Liver (tissue), 9 donors: ENCODE measurements around the gene ZNF266. TPM values are rescaled to one million over a fixed set of nuclear protein-coding genes. Genes with fewer than 3 reads are reported as not detected.

Experiments used
- DNase-seq: peaks from one replicate; pipeline ENCODE4 v3.0.0-alpha.2; 2017; ENCODE audit warnings: low spot score
- H3K27ac ChIP-seq, 2 donors: one replicate each; pipeline ENCODE4 v1.7.0; 2013; ENCODE audit warnings: inconsistent platforms in 2 of 2, low read length in 2 of 2, control low read depth in 1 of 2, low read depth in 1 of 2, mild to moderate bottlenecking in 1 of 2
- H3K27me3 ChIP-seq, 4 donors: one replicate each; pipeline versions ENCODE4 v1.6.1 to v1.7.0; 2013; ENCODE audit warnings: low read length in 3 of 4, inconsistent platforms in 1 of 4, mild to moderate bottlenecking in 1 of 4, moderate library complexity in 1 of 4; ENCODE audit not compliant: control insufficient read depth in 4 of 4, insufficient read depth in 4 of 4
- H3K36me3 ChIP-seq, 4 donors: one replicate each; pipeline versions ENCODE4 v1.6.1 to v1.7.0; 2013; ENCODE audit warnings: low read length in 3 of 4, mild to moderate bottlenecking in 3 of 4, low read depth in 1 of 4, moderate library complexity in 1 of 4; ENCODE audit not compliant: control insufficient read depth in 4 of 4, insufficient read depth in 3 of 4
- H3K4me1 ChIP-seq, 4 donors: one replicate each; pipeline versions ENCODE4 v1.6.1 to v1.7.0; 2013; ENCODE audit warnings: low read length in 3 of 4, mild to moderate bottlenecking in 3 of 4, moderate library complexity in 1 of 4; ENCODE audit not compliant: control insufficient read depth in 4 of 4, insufficient read depth in 4 of 4
- H3K4me3 ChIP-seq, 3 donors: one replicate each; pipeline versions ENCODE4 v1.6.1 to v1.7.0; 2013; ENCODE audit warnings: low read length in 3 of 3, control low read depth in 1 of 3, low read depth in 1 of 3, mild to moderate bottlenecking in 1 of 3
- H3K9ac ChIP-seq, 2 donors: one replicate each; pipeline ENCODE4 v1.7.0; 2013; ENCODE audit warnings: low read length in 2 of 2, mild to moderate bottlenecking in 2 of 2, moderate library complexity in 2 of 2, control low read depth in 1 of 2, low read depth in 1 of 2
- H3K9me3 ChIP-seq, 4 donors: one replicate each; pipeline versions ENCODE4 v1.6.1 to v1.7.0; 2013; ENCODE audit warnings: low read length in 3 of 4; ENCODE audit not compliant: control insufficient read depth in 4 of 4
- ATF3 ChIP-seq: IDR thresholded peaks from 2 replicates; pipeline ENCODE4 v1.6.1; 2016; ENCODE audit warnings: antibody characterized with exemption
- CTCF ChIP-seq: fragments of 150-350 bp; IDR thresholded peaks from 2 replicates; pipeline ENCODE4 v1.5.1; 2017; ENCODE audit warnings: improper control_type of control experiment, low read depth, low read length; ENCODE audit not compliant: missing input control
- EGR1 ChIP-seq, 2 donors: IDR thresholded peaks; 2 replicates each; pipeline ENCODE4 v1.6.1; 2016 to 2018; ENCODE audit warnings: antibody characterized with exemption in 2 of 2, low read depth in 2 of 2
- FOXA1 ChIP-seq: IDR thresholded peaks from 2 replicates; pipeline ENCODE4 v1.6.1; 2016; ENCODE audit warnings: antibody characterized with exemption
- FOXA2 ChIP-seq: IDR thresholded peaks from 2 replicates; pipeline ENCODE4 v1.6.1; 2016; ENCODE audit warnings: antibody characterized with exemption
- GABPA ChIP-seq, 2 donors: IDR thresholded peaks in 1 of 2; conservative IDR thresholded peaks in 1 of 2; 2 replicates each; pipeline ENCODE4 v1.6.1; 2016; ENCODE audit warnings: antibody characterized with exemption in 2 of 2, mild to moderate bottlenecking in 1 of 2, moderate library complexity in 1 of 2
- HNF4A ChIP-seq, 2 donors: conservative IDR thresholded peaks; 2 replicates each; pipeline ENCODE4 v1.6.1; 2016; ENCODE audit warnings: antibody characterized with exemption in 2 of 2, mild to moderate bottlenecking in 2 of 2
- HNF4G ChIP-seq: IDR thresholded peaks from 2 replicates; pipeline ENCODE4 v1.6.1; 2016; ENCODE audit warnings: antibody characterized with exemption
- JUND ChIP-seq, 2 donors: IDR thresholded peaks; 2 replicates each; pipeline ENCODE4 v1.6.1; 2016; ENCODE audit warnings: antibody characterized with exemption in 2 of 2
- NR2F2 ChIP-seq: IDR thresholded peaks from 2 replicates; pipeline ENCODE4 v1.6.1; 2016; ENCODE audit warnings: antibody characterized with exemption
- RAD21 ChIP-seq, 2 donors: IDR thresholded peaks; 2 replicates each; pipeline ENCODE4 v1.6.1; 2016; ENCODE audit warnings: antibody characterized with exemption in 2 of 2, mild to moderate bottlenecking in 2 of 2
- REST ChIP-seq: IDR thresholded peaks from 2 replicates; pipeline ENCODE4 v1.6.1; 2016; ENCODE audit warnings: antibody characterized with exemption, mild to moderate bottlenecking
- RXRA ChIP-seq, 2 donors: IDR thresholded peaks; 2 replicates each; pipeline ENCODE4 v1.6.1; 2017 to 2018; ENCODE audit warnings: antibody characterized with exemption in 2 of 2, mild to moderate bottlenecking in 1 of 2
- SP1 ChIP-seq: IDR thresholded peaks from 2 replicates; pipeline ENCODE4 v1.6.1; 2018; ENCODE audit warnings: antibody characterized with exemption, mild to moderate bottlenecking
- TAF1 ChIP-seq: conservative IDR thresholded peaks from 2 replicates; pipeline ENCODE4 v1.6.1; 2016; ENCODE audit warnings: antibody characterized with exemption, mild to moderate bottlenecking
- YY1 ChIP-seq: IDR thresholded peaks from 2 replicates; pipeline ENCODE4 v1.6.1; 2016; ENCODE audit warnings: antibody characterized with exemption, mild to moderate bottlenecking
- ZBTB33 ChIP-seq: IDR thresholded peaks from 2 replicates; pipeline ENCODE4 v1.6.1; 2016; ENCODE audit warnings: antibody characterized with exemption
- WGBS: extraction: QIAGEN DNeasy Blood & Tissue Kit; methylation state at CpG from one replicate; pipeline ENCODE4 v1.1.7; 2013; 5-methylcytosine and 5-hydroxymethylcytosine counted together
- polyA plus RNA-seq, 2 donors: library from polyadenylated mRNA; stranded (reverse) in 1 of 2; unstranded in 1 of 2; fragments of 200-250 nt in 1 of 2; fragments of >200 nt in 1 of 2; fragmentation: Nextera tagmentation in 1 of 2; extraction: Ambion mirVana in 1 of 2; gene quantifications; one replicate each; pipeline versions ENCODE4 v1.2.1 to v1.2.3, GENCODE V29; 2013 to 2015
- total RNA-seq, 2 donors: library from RNA; depleted of rRNA; stranded (reverse); fragments of >200 nt; gene quantifications; one replicate each; pipeline ENCODE4 v1.2.3, GENCODE V29; 2014
- TF ChIP-seq, protein P1 (sequence below): IDR thresholded peaks from 2 replicates; pipeline ENCODE4 v1.6.1; 2016; ENCODE audit warnings: antibody characterized with exemption
- donor health status: healthy.
- donor health status: healthy.
- donor health status: healthy.
- donor health status: healthy.
- donor health status: healthy.

The ZNF266 gene
- total and polyA plus RNA-seq, 4 donors, result 3.2 to 14.1 (median 8.2) TPM

GRCh38 chr19:9474975-9475374 is 39.6 kb upstream of the ZNF266 start:
- peaks cover 13 to 26% (median 21%) of the 10 kb centered on the region in 4 donors for H3K9me3 ChIP-seq
- TF ChIP-seq RXRA (IDR thresholded peaks at IDR 0.05), result no peak
- no peak for TF ChIP-seq RAD21 (IDR thresholded peaks at IDR 0.05)
- no peak for TF ChIP-seq YY1
- TF ChIP-seq REST, result no peak
- no peak for TF ChIP-seq FOXA1
- TF ChIP-seq, protein P1, sequence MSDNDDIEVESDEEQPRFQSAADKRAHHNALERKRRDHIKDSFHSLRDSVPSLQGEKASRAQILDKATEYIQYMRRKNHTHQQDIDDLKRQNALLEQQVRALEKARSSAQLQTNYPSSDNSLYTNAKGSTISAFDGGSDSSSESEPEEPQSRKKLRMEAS, result no peak
- no peak for TF ChIP-seq SP1
- H3K9ac ChIP-seq, result no peak overlapping the region
- H3K27ac ChIP-seq, result no peak overlapping the region
- H3K27me3 ChIP-seq, result no peaks in the 10 kb centered on the region
- no peak overlapping the region for H3K4me3 ChIP-seq
- DNase-seq, result no peak
- no peaks in the 10 kb centered on the region for H3K36me3 ChIP-seq
- no peaks in the 10 kb centered on the region for H3K4me1 ChIP-seq

GRCh38 chr19:9467161-9467560 is 31.8 kb upstream of the ZNF266 start:
- Histone ChIP-seq H3K4me1 (no peaks in the 10 kb centered on the region), H3K27me3 (no peaks in the 10 kb centered on the region), H3K9me3 (peaks cover 16 to 66% (median 45%) of the 10 kb centered on the region in 4 donors), H3K27ac (no peak overlapping the region), H3K36me3 (no peaks in the 10 kb centered on the region), H3K4me3 (peak overlapping the region in 2 of 3 donors; percentile 14 to 28), H3K9ac (no peak overlapping the region)
- TF ChIP-seq CTCF (no peak), ZBTB33 (no peak), ATF3 (no peak), HNF4G (no peak), GABPA (IDR thresholded peaks at IDR 0.05 in 1 of 2, conservative IDR thresholded peaks at IDR 0.05 in 1 of 2) (no peak), YY1 (no peak), REST (no peak), HNF4A (conservative IDR thresholded peaks at IDR 0.05) (no peak), NR2F2 (no peak), EGR1 (IDR thresholded peaks at IDR 0.05; ENCODE audit: low read depth in 2 of 2) (no peak), JUND (IDR thresholded peaks at IDR 0.05) (no peak), FOXA2 (no peak), SP1 (no peak), RAD21 (IDR thresholded peaks at IDR 0.05) (no peak), RXRA (IDR thresholded peaks at IDR 0.05) (no peak), TAF1 (no peak), FOXA1 (no peak)
- TF ChIP-seq, protein P1, result no peak
- WGBS, result 86% methylated on average over 7 of the region's 7 CpGs
- DNase-seq, result no peak
